GM19240 (cell line): ENCODE measurements around the gene PCDHB15.
"Not testable (repeated sequence)": the region's sequence is repeated elsewhere in the genome, so short reads cannot be mapped to it uniquely, and the experiment has no call there.

ENCODE experiments used
- DNase-seq: peaks from one replicate; pipeline ENCODE4 v3.0.0; 2011; ENCODE audit warnings: low spot score; ENCODE audit not compliant: insufficient read length

PCDHB15 gene

DNA sequence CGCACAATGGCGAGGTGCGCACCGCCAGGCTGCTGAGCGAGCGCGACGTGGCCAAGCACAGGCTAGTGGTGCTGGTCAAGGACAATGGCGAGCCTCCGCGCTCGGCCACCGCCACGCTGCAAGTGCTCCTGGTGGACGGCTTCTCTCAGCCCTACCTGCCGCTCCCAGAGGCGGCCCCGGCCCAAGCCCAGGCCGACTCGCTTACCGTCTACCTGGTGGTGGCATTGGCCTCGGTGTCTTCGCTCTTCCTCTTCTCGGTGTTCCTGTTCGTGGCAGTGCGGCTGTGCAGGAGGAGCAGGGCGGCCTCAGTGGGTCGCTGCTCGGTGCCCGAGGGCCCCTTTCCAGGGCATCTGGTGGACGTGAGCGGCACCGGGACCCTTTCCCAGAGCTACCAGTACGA, 2.2 kb downstream of the PCDHB15 start:
- not testable (repeated sequence) for DNase-seq

DNA sequence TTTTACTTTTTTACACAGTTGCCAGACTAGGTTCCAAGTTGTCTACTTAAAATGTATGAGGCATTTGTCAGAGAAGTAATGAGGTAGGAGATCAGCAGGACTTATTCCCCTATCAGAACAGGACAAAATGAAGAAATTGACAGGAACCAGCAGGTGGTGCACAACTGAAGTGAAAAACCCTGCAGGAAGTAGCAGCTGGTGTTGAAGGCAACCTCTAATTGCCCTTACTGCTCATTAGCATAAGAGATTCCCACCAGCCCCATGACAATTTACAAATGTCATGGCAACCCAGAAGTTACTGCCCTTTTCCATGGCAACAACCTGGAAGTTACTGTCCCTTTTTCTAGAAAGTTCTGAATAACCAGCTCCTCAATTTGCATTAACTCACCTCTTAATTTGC, 5.4 kb downstream of the PCDHB15 start:
- DNase-seq: no peak

DNA sequence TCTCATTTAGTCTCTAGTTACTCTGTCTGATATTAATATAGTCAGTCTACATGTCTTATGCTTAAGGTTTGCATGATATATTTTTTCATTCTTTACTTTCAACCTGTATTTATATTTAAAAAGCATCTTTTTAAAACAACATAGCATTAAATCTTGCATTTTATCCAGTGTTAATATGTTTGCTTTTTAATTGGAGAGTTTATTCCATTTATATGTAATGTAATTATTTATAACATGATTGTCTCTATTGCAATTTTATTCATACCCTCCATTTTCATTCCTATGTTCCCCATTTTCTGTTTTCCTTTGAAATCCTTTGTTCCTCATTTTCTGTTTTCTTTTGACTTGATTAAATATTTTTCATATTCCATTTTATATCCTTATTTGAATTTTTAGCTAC, 13.3 kb downstream of the PCDHB15 start:
- DNase-seq: no peak

DNA sequence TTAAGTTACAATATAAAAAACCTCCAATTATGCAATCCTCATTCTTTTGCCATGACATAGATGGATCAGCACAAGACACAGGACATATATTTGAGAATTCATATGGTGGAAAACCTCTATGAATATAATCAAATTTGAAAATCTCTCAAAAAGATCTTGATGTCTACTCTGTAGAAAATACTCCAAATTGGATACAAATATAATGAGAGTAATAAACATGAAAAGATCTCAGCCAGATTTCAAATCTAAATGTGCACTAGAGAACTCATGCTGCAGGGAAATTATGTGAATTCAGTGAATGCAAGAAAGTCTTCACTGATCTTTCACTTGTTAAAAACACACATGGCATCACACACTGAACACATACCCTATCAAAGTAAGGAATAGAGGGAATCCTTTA, 13.8 kb downstream of the PCDHB15 start:
- DNase-seq: no peak

DNA sequence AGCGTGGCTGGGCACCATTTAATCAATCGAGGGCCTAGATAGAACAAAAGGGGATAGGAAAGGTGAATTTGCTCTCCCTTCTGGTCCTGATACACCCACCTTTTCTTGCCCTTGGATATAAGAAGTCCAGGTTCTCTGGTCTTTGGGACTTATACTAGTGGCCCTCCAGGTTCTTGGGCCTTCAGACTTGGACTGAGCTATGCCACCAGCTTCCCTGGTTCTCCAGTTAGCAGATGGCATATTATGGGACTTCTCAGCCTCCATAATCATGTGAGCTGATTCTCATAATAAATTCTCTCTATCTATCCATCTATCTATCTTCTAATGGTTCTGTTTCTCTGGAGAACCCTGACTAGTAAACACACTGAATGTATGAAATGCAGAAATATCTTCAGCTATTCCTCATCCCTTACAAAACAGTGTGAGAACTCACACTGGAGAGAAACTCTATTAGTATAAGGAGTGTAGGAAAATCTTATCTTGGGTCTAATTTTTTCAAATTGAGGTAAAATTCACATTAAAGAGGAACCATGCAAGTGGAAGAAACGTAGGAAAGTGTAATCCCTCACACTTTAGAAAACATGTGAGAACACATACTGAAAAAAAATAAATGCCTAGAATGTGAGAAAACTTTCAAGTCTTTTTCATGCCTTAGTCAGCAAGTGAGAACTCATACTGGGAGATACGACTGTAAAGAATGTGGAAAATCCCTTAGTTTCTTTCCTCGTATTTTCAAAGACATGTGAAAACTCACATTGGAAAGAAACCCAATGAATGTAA, 15.5 kb downstream of the PCDHB15 start:
- no peak for DNase-seq

DNA sequence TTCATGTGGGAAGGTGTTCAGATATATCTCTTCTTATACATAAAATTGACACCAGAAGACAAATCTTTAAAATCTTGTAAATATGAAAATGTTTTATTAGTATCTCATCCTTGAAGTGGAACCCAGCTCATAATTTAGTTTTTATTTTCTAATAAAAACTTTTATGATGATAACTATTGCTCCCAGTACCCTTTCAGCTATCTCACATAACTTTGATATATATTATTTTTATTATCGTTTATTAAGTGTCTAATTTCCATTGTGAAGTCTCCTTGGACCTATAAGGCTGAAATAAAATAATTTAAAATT, 16.0 kb downstream of the PCDHB15 start:
- no peak for DNase-seq

DNA sequence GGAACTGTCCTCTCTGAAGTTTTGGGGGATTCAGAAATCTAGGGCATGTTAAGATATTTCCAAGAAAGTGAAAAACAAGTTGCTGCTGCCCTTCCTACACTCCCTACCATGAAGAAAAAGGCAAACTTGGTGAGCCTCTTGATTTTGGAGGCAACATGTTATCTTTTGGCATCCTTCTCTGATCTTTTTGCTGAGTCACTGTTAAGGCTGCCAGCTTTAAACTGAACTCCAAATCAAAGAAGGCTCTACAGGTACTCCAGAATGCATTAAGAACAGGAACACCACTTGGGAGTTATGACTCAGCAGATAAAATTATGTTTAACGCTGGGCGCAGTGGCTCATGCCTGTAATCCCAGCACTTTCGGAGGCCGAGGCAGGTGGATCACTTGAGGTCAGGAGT, 24.0 kb downstream of the PCDHB15 start:
- DNase-seq: no peak

DNA sequence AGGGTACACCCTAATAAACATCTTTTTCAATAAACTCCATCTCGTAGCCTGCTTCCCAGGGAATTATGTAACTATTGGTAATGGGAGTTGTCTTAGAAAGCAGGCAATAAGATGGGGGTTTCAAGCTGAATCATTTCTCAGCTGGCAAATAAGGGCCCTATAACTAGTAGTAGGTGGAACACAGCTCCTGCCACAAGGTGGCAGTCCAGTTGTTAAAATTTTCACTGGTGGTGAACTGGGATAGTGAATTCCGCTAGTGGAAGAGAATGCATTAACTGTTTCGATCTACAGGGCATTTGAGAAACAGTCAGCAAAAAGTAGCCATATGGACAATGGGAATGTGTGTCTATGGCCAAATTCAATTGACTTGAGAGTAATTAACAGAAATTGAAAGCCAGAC, 27.7 kb downstream of the PCDHB15 start:
- no peak for DNase-seq

DNA sequence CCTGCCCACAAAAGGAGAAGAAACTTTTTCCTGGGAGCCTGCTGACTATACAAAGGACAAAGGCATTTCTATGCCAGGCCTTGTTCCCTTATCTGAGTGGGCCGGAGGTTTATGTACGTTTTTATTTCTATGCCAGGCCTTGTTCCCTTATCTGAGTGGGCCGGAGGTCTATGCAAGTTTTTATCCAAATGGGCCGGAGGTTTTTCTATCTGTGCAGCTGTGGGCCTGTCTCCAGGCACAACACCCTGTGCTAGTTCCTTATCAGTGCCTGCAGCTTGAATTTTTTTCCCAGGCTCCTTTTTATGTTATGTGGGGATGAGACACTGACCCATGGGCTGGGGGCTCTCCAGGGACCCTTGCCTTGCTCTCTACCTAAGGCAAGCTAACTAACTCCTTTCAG, 53.2 kb downstream of the PCDHB15 start:
- no peak for DNase-seq
